ENCODE data around the gene FMR1NB.

The FMR1NB gene

GRCh38 chrX:147981038-147981752 is at the start of gene FMR1NB:
TSS of gene FMR1NB (plus strand) at chrX:147981337. CDS start at chrX:147981403, 66 bp downstream.
- no peak for DNase-seq

GRCh38 chrX:147933815-147934214 is 47.3 kb upstream of the FMR1NB start:
- no peak for DNase-seq

GRCh38 chrX:147935156-147935758 is 45.9 kb upstream of the FMR1NB start:
- no peak for DNase-seq

DNA sequence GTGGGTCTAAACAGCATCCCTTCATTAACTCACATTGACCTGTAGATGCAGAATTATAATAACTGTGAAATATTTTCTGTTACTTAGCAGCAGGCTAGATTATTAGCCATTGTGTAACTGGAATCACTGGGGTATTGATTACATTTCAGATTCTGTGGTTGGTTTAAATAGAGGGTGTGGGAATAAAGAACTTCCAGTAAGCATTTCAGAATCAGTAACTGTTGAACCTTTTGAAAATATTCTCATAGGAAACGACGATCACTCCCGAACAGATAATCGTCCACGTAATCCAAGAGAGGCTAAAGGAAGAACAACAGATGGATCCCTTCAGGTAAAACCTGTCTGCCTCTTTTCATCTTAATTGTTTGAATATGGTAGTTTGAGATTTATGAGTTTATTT is 35.9 kb upstream of the FMR1NB start:
- DNase-seq: no peak

DNA sequence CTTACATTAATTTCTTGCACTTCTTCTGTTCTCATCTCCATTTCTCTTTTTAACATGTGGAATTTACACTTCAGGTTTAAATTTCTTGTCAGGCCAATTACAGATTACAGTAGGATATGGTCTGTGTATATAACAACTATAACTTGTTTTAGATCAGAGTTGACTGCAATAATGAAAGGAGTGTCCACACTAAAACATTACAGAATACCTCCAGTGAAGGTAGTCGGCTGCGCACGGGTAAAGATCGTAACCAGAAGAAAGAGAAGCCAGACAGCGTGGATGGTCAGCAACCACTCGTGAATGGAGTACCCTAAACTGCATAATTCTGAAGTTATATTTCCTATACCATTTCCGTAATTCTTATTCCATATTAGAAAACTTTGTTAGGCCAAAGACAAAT is 32.6 kb upstream of the FMR1NB start:
- DNase-seq: no peak

GRCh38 chrX:147950352-147950751 is 30.8 kb upstream of the FMR1NB start:
- no peak for DNase-seq

DNA sequence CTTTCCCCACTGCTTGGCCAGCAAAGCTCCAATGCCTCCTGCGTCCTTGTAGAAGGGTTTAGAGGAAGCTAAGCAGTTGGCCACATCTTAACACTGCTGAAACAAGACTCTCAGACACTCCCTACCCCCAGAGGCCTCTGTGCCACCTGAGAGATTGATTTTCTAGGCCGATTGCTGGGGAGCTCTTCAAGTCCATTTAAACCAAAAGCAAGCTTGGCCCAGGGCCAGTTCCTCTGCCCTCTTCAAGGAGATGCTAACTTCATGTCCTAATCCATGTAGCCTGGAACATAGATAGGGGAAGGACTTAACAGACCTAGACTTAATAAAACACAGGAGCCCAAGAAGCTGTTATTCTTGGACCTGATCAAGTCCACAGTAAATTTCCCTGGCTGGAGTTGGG is 27.2 kb upstream of the FMR1NB start:
- no peak for DNase-seq

DNA sequence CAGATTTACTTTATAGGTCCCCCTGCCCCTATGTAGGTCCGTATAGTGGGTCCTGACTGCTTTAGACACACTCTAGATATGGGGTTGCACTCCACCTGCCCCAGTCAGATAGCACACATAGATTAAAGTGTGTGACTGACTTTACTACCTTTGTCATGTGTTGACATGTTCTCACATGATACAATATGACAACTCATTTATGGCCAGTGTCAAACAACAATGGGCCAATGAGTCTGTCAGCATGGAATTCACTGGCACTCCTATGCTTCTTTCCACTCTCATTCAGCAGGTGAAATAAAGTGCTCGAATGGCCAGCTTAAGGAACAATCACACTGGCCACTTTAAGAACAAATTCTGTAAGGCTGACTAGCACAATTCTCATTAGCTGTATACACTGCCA is 23.8 kb upstream of the FMR1NB start:
- no peak for DNase-seq

- no peak for DNase-seq
Measured at GRCh38 chrX:147958291-147958690, 22.8 kb upstream of the FMR1NB start.

DNA sequence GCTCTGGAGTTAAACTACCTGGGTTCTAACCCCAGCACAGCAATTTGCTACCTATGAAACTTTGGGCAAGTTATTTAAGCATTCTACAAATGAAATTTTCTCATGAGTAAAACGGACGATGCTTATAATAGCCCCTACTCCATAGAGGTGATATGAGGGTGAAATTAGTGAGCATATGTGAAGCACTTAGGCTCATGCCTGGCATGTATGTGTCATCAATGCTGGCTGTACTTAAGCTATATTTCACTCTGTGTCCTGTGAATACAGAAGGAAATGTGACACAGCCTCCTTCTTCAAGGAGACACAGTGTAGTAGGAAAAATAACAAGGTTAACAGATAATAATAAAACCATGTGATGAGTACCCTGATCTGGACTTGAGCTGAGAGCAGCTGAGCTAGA is 20.4 kb upstream of the FMR1NB start:
- DNase-seq: no peak

DNA sequence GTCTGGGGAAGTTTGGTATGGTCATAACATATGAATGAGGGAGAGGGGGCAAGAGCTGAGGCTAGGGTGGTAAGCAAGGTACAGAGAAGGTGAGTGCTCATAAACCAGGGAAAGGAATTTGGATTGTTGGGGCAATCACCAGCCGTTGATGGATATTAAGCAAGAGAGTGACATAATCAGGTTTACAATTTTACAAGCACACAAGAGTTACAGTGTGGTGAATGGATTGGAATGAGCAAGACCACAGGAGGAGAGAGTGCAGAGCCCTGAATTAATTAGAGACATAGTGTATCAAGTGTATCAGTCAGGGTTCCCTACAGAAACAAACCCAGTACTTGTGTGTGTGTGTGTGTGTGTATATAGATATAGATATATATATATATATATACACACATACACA is 18.7 kb upstream of the FMR1NB start:
- no peak for DNase-seq

DNA sequence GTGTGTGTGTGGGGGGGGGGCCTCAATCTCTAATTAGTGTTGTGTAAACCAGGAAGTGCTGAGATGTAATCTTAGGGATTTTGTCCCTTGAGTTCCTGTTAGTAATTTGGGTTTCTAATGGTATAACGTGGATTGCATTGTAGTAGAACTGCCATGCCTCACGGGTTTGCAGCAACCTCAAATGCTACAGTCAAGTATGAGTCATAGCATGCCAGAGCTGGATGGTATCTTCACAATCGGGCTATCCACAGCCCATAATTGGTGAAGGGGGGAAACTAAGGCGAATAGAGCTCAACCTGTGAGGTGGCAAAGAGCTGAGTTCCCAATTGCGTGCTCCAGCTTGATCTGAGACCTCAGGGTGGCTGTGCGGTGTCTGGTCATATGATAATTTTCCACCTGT is 2.2 kb upstream of the FMR1NB start:
- no peak for DNase-seq

DNA sequence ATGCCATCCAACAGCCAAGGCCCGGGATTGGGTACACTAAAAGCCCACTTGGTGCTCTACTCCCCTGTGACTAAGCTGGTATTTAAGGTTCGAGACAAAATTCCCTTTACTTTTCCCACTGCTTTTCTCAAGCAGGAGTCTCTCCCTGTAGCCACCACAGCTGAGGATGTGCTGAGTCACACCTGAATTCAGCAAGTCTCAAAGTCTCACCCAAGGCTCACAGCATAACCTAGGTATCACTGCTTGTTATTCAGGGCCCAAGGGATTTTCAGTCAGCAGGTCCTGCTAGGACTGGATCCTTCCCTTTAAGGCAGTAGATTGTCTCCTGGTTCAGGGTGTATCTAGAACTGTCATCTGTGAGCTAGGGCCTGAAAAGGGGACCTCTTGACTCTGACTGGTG is 39.2 kb downstream of the FMR1NB start:
- no peak for DNase-seq

DNA sequence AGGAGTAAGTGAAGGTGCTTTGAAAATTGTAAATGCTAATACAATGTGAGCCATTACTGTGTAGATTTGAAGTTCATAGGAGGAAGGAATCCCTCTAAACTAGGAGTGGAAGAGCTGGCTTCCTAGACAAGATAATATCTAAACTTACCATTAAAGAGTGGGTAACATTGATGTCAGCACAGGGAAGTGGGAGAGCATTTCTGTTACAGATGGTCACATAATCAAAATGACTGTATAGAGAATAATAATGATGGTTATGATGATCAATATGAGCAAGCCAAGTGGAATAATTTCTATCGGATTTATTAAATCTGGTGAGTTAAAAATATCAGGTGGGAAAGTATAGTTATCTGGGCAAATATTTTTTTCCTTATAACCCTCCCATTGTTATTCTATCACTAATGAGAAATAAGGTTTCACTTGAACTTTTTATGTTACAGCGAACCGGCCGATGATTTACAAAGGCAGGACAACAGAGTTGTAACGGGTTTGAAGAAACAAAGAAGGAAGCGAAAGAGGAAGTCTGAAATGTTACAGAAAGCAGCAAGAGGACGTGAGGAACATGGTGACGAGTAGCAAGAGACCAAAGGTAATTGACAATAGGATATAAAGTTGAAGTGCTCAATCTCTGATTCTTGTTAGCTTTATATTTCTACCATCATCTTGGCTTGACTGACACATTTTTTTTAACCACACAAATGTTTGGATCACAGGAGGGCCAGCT is 43.5 kb downstream of the FMR1NB start:
- no peak for DNase-seq

DNA sequence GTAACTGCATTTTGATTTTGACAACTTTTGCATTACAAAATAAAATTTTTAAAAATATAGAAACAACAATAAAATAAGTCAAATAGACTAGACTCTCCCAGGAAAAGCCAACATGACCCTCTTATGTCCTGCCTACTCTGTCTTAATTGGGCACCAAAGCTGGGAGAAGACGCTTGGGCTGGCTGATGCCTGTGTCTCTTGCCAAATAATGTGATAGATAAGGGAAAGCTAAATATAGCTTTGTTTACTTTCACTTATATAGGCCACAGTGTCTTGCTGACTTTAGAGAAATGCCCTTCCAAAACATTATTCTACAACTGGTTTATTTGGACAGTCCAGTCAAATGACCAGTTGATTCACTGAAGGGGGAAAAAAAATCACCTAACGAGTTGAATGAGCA is 54.2 kb downstream of the FMR1NB start:
- no peak for DNase-seq

- no peak for DNase-seq
Measured at GRCh38 chrX:148037020-148037419, 55.9 kb downstream of the FMR1NB start.

DNA sequence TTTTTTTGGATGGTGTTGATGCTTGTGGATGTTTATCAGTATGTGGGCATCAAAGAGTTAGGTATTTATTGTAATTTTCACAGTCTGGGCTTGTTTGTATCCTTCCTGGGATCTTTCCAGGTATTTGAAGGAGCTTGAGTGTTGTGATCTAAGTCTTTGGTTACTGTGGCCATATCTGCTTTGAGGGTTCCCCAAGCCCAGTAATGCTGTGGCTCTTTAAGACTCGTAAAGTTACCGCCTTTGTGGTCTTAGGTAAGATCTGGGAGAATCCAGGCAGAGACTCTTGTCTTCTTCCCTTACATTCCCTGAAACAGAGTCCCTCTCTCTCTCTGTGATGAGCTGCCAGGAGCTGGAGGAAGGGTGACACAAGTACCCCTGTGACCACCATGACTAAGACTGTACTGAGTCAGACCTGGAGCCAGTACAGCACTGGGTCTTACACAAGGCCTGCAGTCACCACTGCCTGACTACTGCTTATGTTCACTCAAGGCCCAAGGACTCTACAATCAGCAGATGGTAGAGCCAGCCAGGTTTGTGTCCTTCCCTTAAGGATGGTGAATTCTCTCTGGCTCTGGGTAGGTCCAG is 62.2 kb downstream of the FMR1NB start:
- DNase-seq: no peak

DNA sequence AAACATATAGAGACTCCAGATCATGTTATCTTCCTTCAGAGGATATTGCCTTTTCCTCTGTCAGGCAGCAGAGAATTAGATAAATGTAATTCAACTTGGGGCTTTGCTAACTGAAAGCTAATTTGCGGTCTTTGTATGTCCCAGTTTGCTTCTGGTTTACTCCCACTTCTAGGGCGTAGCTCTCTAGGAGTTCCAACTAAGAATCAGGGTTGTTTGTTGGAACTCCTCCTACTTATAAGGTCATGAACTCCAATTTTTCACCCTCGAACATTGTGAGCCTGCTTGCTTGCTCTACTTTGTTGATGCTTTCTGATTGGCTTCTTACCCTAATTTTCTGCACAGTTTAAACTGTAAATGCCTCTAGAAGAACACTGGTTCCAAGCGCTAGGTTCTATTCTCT is 66.1 kb downstream of the FMR1NB start:
- DNase-seq: no peak

GRCh38 chrX:148049441-148049840 is 68.3 kb downstream of the FMR1NB start:
- no peak for DNase-seq

GRCh38 chrX:148051973-148052372 is 70.8 kb downstream of the FMR1NB start:
- no peak for DNase-seq

GRCh38 chrX:148067285-148067684 is 86.1 kb downstream of the FMR1NB start:
- DNase-seq: no peak

GRCh38 chrX:148069759-148070503 is 88.8 kb downstream of the FMR1NB start:
- no peak for DNase-seq

GRCh38 chrX:148070504-148070877 is 89.4 kb downstream of the FMR1NB start:
- no peak for DNase-seq
